BJ (cell line): ENCODE measurements around the gene CDC45. TPM values are rescaled to one million over a fixed set of nuclear protein-coding genes. Genes with fewer than 3 reads are reported as not detected.

ENCODE experiments used
- CTCF ChIA-PET: fragments of 350-600 bp; formaldehyde crosslinking; extraction: SDS; loops from one replicate; lab custom pipeline; 2021; ENCODE audit warnings: antibody characterized with exemption, inconsistent platforms; lab: Yijun Ruan, JAX
- POLR2A ChIA-PET: fragments of 300-600 bp; sonication (Branson Sonifier 250); formaldehyde crosslinking; extraction: SDS; loops from one replicate; lab custom pipeline; 2021; ENCODE audit warnings: antibody characterized with exemption; lab: Charles Lee
- DNase-seq: peaks from one replicate; pipeline ENCODE4 v3.0.0-alpha.2; 2011; ENCODE audit warnings: low read depth
- H3K27me3 ChIP-seq: 2 replicates; pipeline ENCODE4 v1.6.0; 2011; ENCODE audit warnings: low read length; ENCODE audit not compliant: control insufficient read depth, insufficient read depth
- H3K36me3 ChIP-seq: 2 replicates; pipeline ENCODE4 v1.5.1; 2011; ENCODE audit warnings: low read length; ENCODE audit not compliant: control insufficient read depth, insufficient read depth
- H3K4me3 ChIP-seq: 2 replicates; pipeline ENCODE4 v1.5.1; 2011; ENCODE audit warnings: low read depth, mild to moderate bottlenecking, control low read depth, low read length
- polyA plus RNA-seq: library from polyadenylated mRNA; depleted of rRNA; stranded (reverse); fragments of >200 nt; gene quantifications from 2 replicates; pipeline ENCODE4 v1.2.3, GENCODE V29; 2011
- TF ChIP-seq, protein P1 (sequence below): IDR thresholded peaks from 2 replicates; pipeline ENCODE4 v1.5.1; 2011; ENCODE audit warnings: low read depth, mild to moderate bottlenecking, control low read depth, inconsistent platforms, low read length, moderate library complexity; ENCODE audit not compliant: insufficient read depth

Gene CDC45
- polyA plus RNA-seq, 1 experiment = 13.8 TPM

DNA sequence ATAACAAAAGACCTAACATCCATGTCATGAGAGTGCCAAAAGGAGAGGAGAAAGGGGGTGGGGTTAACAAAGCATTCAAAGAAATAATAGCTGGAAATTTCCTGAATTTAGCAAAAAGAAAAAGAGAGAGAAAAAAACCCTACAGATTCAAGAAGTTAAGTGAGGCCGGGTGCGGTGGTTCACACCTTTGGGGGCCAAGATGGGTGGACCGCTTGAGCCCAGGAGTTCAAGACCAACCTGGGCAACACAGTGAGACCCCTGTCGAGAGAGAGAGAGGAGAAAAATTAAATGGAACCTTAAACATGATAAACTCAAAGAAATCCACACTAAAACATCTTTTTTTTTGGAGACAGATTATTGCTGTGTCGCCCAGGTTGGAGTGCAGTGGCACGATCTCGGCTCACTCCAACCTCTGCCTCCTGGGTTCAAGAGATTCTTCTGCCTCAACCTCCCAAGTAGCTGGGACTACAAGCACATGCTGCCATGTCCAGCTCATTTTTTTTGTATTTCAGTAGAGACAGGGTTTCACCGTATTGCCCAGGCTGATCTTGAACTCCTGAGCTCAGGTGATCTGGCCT is 53.4 kb downstream of the CDC45 start:
- CTCF ChIA-PET = interaction anchor here (1.4 kb wide), 1 partner anchor 22 kb away, joined by 3 read pairs; no protein-coding TSS in a partner anchor
- H3K27me3 ChIP-seq = peaks cover 1% of the 10 kb centered on the region
- no peak for DNase-seq
- no peaks in the 10 kb centered on the region for H3K36me3 ChIP-seq
- POLR2A ChIA-PET = no interaction called here
- TF ChIP-seq, protein P1, sequence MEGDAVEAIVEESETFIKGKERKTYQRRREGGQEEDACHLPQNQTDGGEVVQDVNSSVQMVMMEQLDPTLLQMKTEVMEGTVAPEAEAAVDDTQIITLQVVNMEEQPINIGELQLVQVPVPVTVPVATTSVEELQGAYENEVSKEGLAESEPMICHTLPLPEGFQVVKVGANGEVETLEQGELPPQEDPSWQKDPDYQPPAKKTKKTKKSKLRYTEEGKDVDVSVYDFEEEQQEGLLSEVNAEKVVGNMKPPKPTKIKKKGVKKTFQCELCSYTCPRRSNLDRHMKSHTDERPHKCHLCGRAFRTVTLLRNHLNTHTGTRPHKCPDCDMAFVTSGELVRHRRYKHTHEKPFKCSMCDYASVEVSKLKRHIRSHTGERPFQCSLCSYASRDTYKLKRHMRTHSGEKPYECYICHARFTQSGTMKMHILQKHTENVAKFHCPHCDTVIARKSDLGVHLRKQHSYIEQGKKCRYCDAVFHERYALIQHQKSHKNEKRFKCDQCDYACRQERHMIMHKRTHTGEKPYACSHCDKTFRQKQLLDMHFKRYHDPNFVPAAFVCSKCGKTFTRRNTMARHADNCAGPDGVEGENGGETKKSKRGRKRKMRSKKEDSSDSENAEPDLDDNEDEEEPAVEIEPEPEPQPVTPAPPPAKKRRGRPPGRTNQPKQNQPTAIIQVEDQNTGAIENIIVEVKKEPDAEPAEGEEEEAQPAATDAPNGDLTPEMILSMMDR = no peak
- H3K4me3 ChIP-seq = no peak overlapping the region

DNA sequence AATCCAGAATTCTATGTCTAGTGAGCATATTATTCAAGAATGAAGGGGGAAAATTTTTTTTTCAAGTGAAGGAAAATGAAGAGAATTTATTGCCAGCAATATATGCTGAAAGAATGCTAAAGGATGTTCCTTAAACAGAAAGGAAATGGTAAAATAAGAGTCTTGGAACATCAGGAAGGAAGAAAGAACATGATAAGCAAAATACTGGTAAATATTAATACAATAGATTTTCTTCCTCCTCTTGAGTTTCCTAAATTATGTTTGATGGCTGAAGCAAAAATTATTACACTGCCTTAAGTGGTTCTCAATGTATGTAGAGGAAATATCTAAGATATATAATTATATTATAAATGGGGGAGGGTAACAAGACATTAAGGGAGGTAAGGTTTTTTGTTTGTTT is 54.1 kb downstream of the CDC45 start:
- H3K4me3 ChIP-seq = no peak overlapping the region
- no peaks in the 10 kb centered on the region for H3K36me3 ChIP-seq
- POLR2A ChIA-PET = no interaction called here
- H3K27me3 ChIP-seq = peaks cover 1% of the 10 kb centered on the region
- DNase-seq = no peak
- TF ChIP-seq, protein P1 = no peak
- CTCF ChIA-PET = no interaction called here

DNA sequence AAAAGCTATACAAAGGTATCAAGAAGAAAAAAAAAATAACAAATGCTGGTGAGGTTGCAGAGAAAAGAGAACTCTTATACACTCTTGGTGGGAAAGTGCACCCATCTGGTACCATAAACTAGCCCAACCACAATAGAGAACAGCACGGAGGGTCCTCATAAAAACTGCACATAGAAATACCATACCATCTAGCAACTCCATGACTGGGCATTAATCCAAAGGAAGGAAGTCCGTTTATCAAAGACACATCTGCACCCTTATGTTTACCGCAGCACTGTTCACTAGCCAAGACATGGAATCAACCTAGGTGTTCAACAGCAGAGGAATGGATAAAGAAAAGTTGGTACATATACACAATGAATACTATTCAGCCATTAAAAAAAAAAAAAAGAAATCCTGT is 55.3 kb downstream of the CDC45 start:
- H3K4me3 ChIP-seq = no peak overlapping the region
- ChIA-PET POLR2A (no interaction called here), CTCF (no interaction called here)
- peaks cover 1% of the 10 kb centered on the region for H3K27me3 ChIP-seq
- H3K36me3 ChIP-seq = no peaks in the 10 kb centered on the region
- TF ChIP-seq, protein P1 = no peak
- DNase-seq = no peak

DNA sequence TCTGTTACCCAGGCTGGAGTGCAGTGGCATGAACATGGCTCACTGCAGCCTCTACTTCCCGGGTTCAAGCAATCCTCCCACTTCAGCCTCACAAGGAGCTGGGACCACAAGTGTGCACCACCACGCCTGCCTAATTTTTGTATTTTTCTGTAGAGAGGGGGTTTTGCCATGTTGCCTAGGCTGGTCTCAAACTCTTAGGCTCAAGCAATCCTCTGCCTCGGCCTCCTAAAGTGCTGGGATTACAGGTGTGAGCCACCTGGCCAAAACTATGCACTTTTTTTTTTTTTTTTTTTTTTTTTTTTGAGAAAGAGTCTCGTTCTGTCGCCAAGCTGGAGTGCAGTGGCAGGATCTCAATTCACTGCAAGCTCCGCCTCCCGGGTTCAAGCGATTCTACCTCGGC is 56.8 kb downstream of the CDC45 start:
- CTCF ChIA-PET = interaction anchor here (1.3 kb wide), 2 partner anchors 15 to 19 kb away, joined by 3 to 5 read pairs; no protein-coding TSS in a partner anchor
- no peak for DNase-seq

DNA sequence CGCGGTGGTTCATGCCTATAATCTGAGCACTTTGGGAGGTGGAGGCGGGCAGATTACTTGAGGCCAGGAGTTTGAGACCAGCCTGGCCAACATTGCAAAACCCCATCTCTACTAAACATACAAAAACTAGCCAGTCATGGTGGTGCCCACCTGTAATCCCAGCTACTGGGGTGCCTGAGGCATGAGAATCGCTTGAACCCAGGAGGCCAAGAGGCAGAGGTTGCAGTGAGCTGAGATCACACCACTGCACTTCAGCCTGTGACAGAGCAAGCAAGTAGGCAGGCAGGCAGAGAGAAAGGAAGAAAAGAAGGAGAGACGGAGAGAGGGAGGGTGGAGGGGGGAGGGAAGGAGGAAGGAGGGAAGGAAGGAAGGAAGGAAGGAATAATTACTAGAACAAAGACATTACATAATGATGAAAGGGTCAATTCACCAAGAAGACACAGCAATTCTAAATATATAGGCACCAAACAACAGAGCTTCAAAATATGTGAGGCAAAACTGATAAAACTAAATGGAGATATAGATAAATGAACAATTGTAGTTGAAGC is 58.3 kb downstream of the CDC45 start:
- Histone ChIP-seq H3K27me3 (no peaks in the 10 kb centered on the region; the same call in 1 of the 2 replicates), H3K36me3 (no peaks in the 10 kb centered on the region), H3K4me3 (no peak overlapping the region)
- CTCF ChIA-PET = no interaction called here
- POLR2A ChIA-PET = no interaction called here
- TF ChIP-seq, protein P1 = no peak
- DNase-seq = no peak

More for the DNA sequence above, 56.8 kb downstream of the CDC45 start:
- TF ChIP-seq, protein P1 = no peak
- no peak overlapping the region for H3K4me3 ChIP-seq
- no peaks in the 10 kb centered on the region for H3K27me3 ChIP-seq
- H3K36me3 ChIP-seq = no peaks in the 10 kb centered on the region
- POLR2A ChIA-PET = no interaction called here
